CD14-positive monocyte (primary cell): ENCODE results near the gene MORF4L2. TPM values are rescaled to one million over a fixed set of nuclear protein-coding genes. Genes with fewer than 3 reads are reported as not detected.

ENCODE experiments used
- DNase-seq, 3 donors: peaks; one replicate each; pipeline ENCODE4 v3.0.0-alpha.2; 2011 to 2022
- H2AFZ ChIP-seq: 2 replicates; pipeline ENCODE4 v1.6.0; 2012; ENCODE audit warnings: mild to moderate bottlenecking, low read depth, low read length, inconsistent platforms; ENCODE audit not compliant: insufficient read depth, poor library complexity, severe bottlenecking
- H3K27ac ChIP-seq, 2 donors: 1 replicate in 1 of 2; 2 replicates in 1 of 2; pipeline ENCODE4 v1.5.1; 2012 to 2013; ENCODE audit warnings: low read length in 2 of 2, control low read depth in 1 of 2, inconsistent platforms in 1 of 2, low read depth in 1 of 2, mild to moderate bottlenecking in 1 of 2
- H3K27me3 ChIP-seq, 2 donors: one replicate each; pipeline versions ENCODE4 v1.6.0 to v1.6.1; 2011 to 2013; ENCODE audit warnings: low read length in 2 of 2; ENCODE audit not compliant: control insufficient read depth in 2 of 2, insufficient read depth in 2 of 2
- H3K36me3 ChIP-seq, 2 donors: replicated peaks in 1 of 2; 1 replicate in 1 of 2; 2 replicates in 1 of 2; pipeline versions ENCODE4 v1.5.1 to v1.6.1; 2012 to 2013; ENCODE audit warnings: low read length in 2 of 2, control low read depth in 1 of 2, inconsistent platforms in 1 of 2, mild to moderate bottlenecking in 1 of 2; ENCODE audit not compliant: insufficient read depth in 2 of 2, control insufficient read depth in 1 of 2
- H3K4me1 ChIP-seq, 2 donors: 1 replicate in 1 of 2; 2 replicates in 1 of 2; pipeline versions ENCODE4 v1.5.1 to v1.6.1; 2012 to 2013; ENCODE audit warnings: low read length in 2 of 2, control low read depth in 1 of 2, inconsistent platforms in 1 of 2, mild to moderate bottlenecking in 1 of 2, moderate library complexity in 1 of 2; ENCODE audit not compliant: insufficient read depth in 2 of 2, control insufficient read depth in 1 of 2
- H3K4me2 ChIP-seq: replicated peaks from 2 replicates; pipeline ENCODE3; 2012; ENCODE audit warnings: low read length, moderate library complexity, mild to moderate bottlenecking; ENCODE audit not compliant: poor library complexity, severe bottlenecking; ENCODE audit errors: extremely low read depth
- H3K4me3 ChIP-seq, 3 experiments: fragments of 200-600 bp in 1 of 3; sonication (generic) in 1 of 3; replicated peaks in 1 of 3; 1 replicate in 2 of 3; 2 replicates in 1 of 3; pipeline ENCODE4 v1.5.1; 2011 to 2013; ENCODE audit warnings: low read length in 3 of 3, mild to moderate bottlenecking in 3 of 3, control low read depth in 2 of 3, low read depth in 2 of 3, inconsistent platforms in 1 of 3, moderate library complexity in 1 of 3
- H3K79me2 ChIP-seq: 2 replicates; pipeline ENCODE4 v1.6.0; 2012; ENCODE audit warnings: mild to moderate bottlenecking, control low read depth, inconsistent platforms, low read length, moderate library complexity; ENCODE audit not compliant: insufficient read depth
- H3K9ac ChIP-seq: 2 replicates; pipeline ENCODE4 v1.6.0; 2017; ENCODE audit warnings: low read length, mild to moderate bottlenecking; ENCODE audit not compliant: insufficient read depth, poor library complexity, severe bottlenecking
- H3K9me3 ChIP-seq, 2 donors: replicated peaks in 1 of 2; 1 replicate in 1 of 2; 2 replicates in 1 of 2; pipeline versions ENCODE4 v1.5.1 to v1.6.1; 2012 to 2013; ENCODE audit warnings: low read length in 2 of 2, control low read depth in 1 of 2; ENCODE audit not compliant: control insufficient read depth in 1 of 2, insufficient read depth in 1 of 2
- H4K20me1 ChIP-seq: 2 replicates; pipeline ENCODE4 v1.6.0; 2012; ENCODE audit warnings: mild to moderate bottlenecking, low read length, control low read depth, moderate library complexity; ENCODE audit not compliant: insufficient read depth
- H3K27ac Mint-ChIP-seq, 7 donors: one replicate each; pipeline ENCODE4 v1.8.0; 2020; ENCODE audit warnings: mild to moderate bottlenecking in 7 of 7, mixed read lengths in 7 of 7, moderate library complexity in 6 of 7, inconsistent platforms in 2 of 7
- H3K27me3 Mint-ChIP-seq, 3 donors: one replicate each; pipeline ENCODE4 v1.8.0; 2021 to 2022; ENCODE audit warnings: low read depth in 3 of 3, mild to moderate bottlenecking in 3 of 3, mixed read lengths in 3 of 3, moderate library complexity in 3 of 3, inconsistent platforms in 1 of 3
- H3K36me3 Mint-ChIP-seq, 2 donors: one replicate each; pipeline ENCODE4 v1.8.0; 2020; ENCODE audit warnings: mixed read lengths in 2 of 2, inconsistent platforms in 1 of 2, mild to moderate bottlenecking in 1 of 2
- H3K4me1 Mint-ChIP-seq: one replicate; pipeline ENCODE4 v1.8.0; 2020; ENCODE audit warnings: mild to moderate bottlenecking, mixed read lengths
- H3K4me3 Mint-ChIP-seq, 2 donors: one replicate each; pipeline ENCODE4 v1.8.0; 2020; ENCODE audit warnings: mild to moderate bottlenecking in 2 of 2, mixed read lengths in 2 of 2, moderate library complexity in 1 of 2
- H3K9me3 Mint-ChIP-seq, 7 donors: one replicate each; pipeline ENCODE4 v1.8.0; 2020 to 2022; ENCODE audit warnings: mixed read lengths in 7 of 7, mild to moderate bottlenecking in 6 of 7, moderate library complexity in 6 of 7, inconsistent platforms in 2 of 7
- WGBS: methylation state at CpG from one replicate; pipeline ENCODE4 v1.1.5; 2013; ENCODE audit warnings: missing lambda C conversion rate; ENCODE audit not compliant: insufficient coverage; 5-methylcytosine and 5-hydroxymethylcytosine counted together
- intact Hi-C, 2 donors: fragments of 100-400 bp; cut with micrococcal nuclease; formaldehyde crosslinking; loops; one replicate each; pipeline versions ENCODE4 v1.15.0 to v1.15.1; 2023
- polyA plus RNA-seq, 3 donors: library from polyadenylated mRNA; depleted of rRNA in 1 of 3; unstranded in 2 of 3; stranded (reverse) in 1 of 3; fragments of 300-500 nt in 2 of 3; fragments of >200 nt in 1 of 3; fragmentation: Illumina TruSeq in 2 of 3; gene quantifications; 1 replicate in 2 of 3; 2 replicates in 1 of 3; pipeline ENCODE4 v1.2.3, GENCODE V29; 2012 to 2021
- TF ChIP-seq, protein P1 (sequence below): fragments of 200-600 bp; IDR thresholded peaks from one replicate; pipeline ENCODE4 v1.8.0; 2022; ENCODE audit warnings: antibody characterized with exemption, mild to moderate bottlenecking

MORF4L2 gene
- polyA plus RNA-seq, 3 donors: 83.5 to 86.4 (median 83.9) TPM

GRCh38 chrX:103697687-103698086 is 11.2 kb upstream of the MORF4L2 start:
- H3K36me3 Mint-ChIP-seq: no peaks in the 10 kb centered on the region
- Histone ChIP-seq H3K4me1 (no peaks in the 10 kb centered on the region), H3K4me3 (no peak overlapping the region), H3K36me3 (no peaks in the 10 kb centered on the region), H3K27ac (no peak overlapping the region), H3K9me3 (no peaks in the 10 kb centered on the region), H3K79me2 (no peaks in the 10 kb centered on the region), H3K9ac (no peak overlapping the region), H3K27me3 (no peaks in the 10 kb centered on the region), H2AFZ (no peak overlapping the region), H3K4me2 (no peak overlapping the region), H4K20me1 (no peaks in the 10 kb centered on the region)
- H3K9me3 Mint-ChIP-seq: peaks cover 0 to 3% (median 0%) of the 10 kb centered on the region in 7 donors
- intact Hi-C loops: no loop called here
- DNase-seq: no peak
- no peak overlapping the region for H3K4me3 Mint-ChIP-seq
- peaks cover 2% of the 10 kb centered on the region for H3K4me1 Mint-ChIP-seq
- TF ChIP-seq, protein P1, sequence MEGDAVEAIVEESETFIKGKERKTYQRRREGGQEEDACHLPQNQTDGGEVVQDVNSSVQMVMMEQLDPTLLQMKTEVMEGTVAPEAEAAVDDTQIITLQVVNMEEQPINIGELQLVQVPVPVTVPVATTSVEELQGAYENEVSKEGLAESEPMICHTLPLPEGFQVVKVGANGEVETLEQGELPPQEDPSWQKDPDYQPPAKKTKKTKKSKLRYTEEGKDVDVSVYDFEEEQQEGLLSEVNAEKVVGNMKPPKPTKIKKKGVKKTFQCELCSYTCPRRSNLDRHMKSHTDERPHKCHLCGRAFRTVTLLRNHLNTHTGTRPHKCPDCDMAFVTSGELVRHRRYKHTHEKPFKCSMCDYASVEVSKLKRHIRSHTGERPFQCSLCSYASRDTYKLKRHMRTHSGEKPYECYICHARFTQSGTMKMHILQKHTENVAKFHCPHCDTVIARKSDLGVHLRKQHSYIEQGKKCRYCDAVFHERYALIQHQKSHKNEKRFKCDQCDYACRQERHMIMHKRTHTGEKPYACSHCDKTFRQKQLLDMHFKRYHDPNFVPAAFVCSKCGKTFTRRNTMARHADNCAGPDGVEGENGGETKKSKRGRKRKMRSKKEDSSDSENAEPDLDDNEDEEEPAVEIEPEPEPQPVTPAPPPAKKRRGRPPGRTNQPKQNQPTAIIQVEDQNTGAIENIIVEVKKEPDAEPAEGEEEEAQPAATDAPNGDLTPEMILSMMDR: no peak
- H3K27me3 Mint-ChIP-seq: peaks cover 0 to 11% (median 2%) of the 10 kb centered on the region in 3 donors
- no peak overlapping the region for H3K27ac Mint-ChIP-seq

GRCh38 chrX:103691059-103691458 is 4.6 kb upstream of the MORF4L2 start:
- H3K27me3 Mint-ChIP-seq: peaks cover 0 to 3% (median 0%) of the 10 kb centered on the region in 3 donors
- H3K27ac ChIP-seq: no peak overlapping the region
- intact Hi-C loops: no loop called here

More at GRCh38 chrX:103691059-103691458, 4.6 kb upstream of the MORF4L2 start:
- H3K36me3 ChIP-seq: no peaks in the 10 kb centered on the region
- peaks cover 0 to 3% of the 10 kb centered on the region in 2 donors for H3K4me1 ChIP-seq
- H4K20me1 ChIP-seq: no peaks in the 10 kb centered on the region
- no peak overlapping the region for H3K27ac Mint-ChIP-seq
- peaks cover 0 to 5% of the 10 kb centered on the region in 2 donors for H3K9me3 ChIP-seq
- H3K4me3 ChIP-seq: no peak overlapping the region
- H3K9me3 Mint-ChIP-seq: peaks cover 0 to 3% (median 0%) of the 10 kb centered on the region in 7 donors
- H3K9ac ChIP-seq: no peak overlapping the region
- H3K4me2 ChIP-seq: no peak overlapping the region
- H3K36me3 Mint-ChIP-seq: peaks cover 0 to 2% of the 10 kb centered on the region in 2 donors
- DNase-seq: no peak
- no peak overlapping the region for H2AFZ ChIP-seq
- no peaks in the 10 kb centered on the region for H3K27me3 ChIP-seq
- TF ChIP-seq, protein P1: no peak
- WGBS: no CpG with 5 or more reads among the region's 1 CpG
- H3K79me2 ChIP-seq: peaks cover 3% of the 10 kb centered on the region
- no peak overlapping the region for H3K4me3 Mint-ChIP-seq
- peaks cover 2% of the 10 kb centered on the region for H3K4me1 Mint-ChIP-seq
